Rectal smooth muscle tissue (tissue), 1 donor: Measurements from ENCODE around the gene URAD.
"Not testable (repeated sequence)": the region's sequence is repeated elsewhere in the genome, so short reads cannot be mapped to it uniquely, and the experiment has no call there.

Experiments used
- H3K27ac ChIP-seq: one replicate; pipeline ENCODE4 v1.7.0; 2013; ENCODE audit warnings: low read depth, low read length, inconsistent platforms
- H3K27me3 ChIP-seq: one replicate; pipeline ENCODE4 v1.7.0; 2013; ENCODE audit warnings: low read length; ENCODE audit not compliant: control insufficient read depth, insufficient read depth
- H3K36me3 ChIP-seq: one replicate; pipeline ENCODE4 v1.7.0; 2013; ENCODE audit warnings: low read length; ENCODE audit not compliant: control insufficient read depth, insufficient read depth
- H3K4me1 ChIP-seq: one replicate; pipeline ENCODE4 v1.7.0; 2013; ENCODE audit warnings: low read length; ENCODE audit not compliant: control insufficient read depth, insufficient read depth
- H3K4me3 ChIP-seq: one replicate; pipeline ENCODE4 v1.7.0; 2013; ENCODE audit warnings: low read length
- H3K9ac ChIP-seq: one replicate; pipeline ENCODE4 v1.7.0; 2013; ENCODE audit warnings: low read length

The URAD gene

DNA sequence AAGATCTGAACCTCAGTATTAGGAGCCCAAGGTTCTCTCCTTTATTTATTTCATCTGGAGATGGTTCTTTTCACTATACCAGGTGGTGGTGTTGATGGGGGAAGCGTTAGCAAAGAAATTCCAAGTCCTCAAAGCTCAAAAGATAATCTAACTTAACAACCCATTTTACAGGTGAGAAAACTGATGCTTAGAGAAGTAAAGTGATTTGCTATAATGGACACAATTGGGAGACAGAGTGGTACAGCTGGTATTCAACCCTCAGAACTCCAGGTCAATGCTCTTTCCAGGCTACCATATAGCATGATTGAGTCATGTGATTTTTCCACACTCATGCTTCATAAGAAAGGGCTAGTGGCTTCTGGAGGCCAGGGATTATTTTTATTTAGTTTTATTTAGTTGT lies 25.0 kb upstream of the URAD start:
- Histone ChIP-seq H3K9ac (no peak overlapping the region), H3K27me3 (peaks cover 3% of the 10 kb centered on the region), H3K4me3 (no peak overlapping the region), H3K4me1 (no peaks in the 10 kb centered on the region), H3K36me3 (no peaks in the 10 kb centered on the region), H3K27ac (no peak overlapping the region)

DNA sequence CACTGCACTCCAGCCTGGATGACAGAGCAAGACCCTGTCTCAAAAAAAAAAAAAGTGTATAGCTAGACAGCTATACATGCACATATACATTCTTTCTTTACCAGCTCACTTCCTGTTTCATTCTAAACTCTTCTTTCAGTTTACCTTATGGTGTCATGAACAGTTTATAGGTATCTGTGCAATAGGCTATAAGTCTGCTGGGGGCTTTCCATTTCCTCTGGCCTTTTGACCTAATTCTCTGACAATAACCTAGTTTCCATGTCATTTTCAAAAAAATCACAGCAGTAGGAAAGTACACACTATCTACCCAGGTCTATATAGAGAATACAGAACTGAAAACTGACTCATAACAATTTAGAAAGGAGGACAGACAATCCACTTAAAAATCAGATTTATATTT lies 24.4 kb upstream of the URAD start:
- H3K4me3 ChIP-seq = no peak overlapping the region

DNA sequence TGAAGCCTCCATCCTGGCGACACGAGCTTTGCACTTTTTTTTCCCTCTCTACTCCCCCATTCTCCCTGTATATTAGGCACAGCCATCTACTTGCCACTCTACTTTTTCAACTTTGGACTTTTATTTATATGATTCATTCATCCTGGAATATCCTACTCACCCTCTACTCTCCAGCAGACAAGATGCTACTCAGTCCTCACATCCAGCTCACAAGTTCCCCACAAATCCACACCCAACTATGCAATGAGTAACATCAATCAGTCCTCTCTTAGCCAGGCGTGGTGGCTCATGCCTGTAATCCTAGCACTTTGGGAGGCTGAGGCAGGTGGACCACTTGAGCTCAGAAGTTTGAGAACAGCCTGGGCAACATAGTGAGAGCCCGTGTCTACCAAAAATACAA lies 23.9 kb upstream of the URAD start:
- no peaks in the 10 kb centered on the region for H3K4me1 ChIP-seq
- H3K4me3 ChIP-seq = no peak overlapping the region
- peaks cover 3% of the 10 kb centered on the region for H3K27me3 ChIP-seq
- no peak overlapping the region for H3K27ac ChIP-seq
- no peaks in the 10 kb centered on the region for H3K36me3 ChIP-seq
- H3K9ac ChIP-seq = no peak overlapping the region

More for the DNA sequence above, 24.4 kb upstream of the URAD start:
- H3K9ac ChIP-seq = no peak overlapping the region
- no peaks in the 10 kb centered on the region for H3K36me3 ChIP-seq
- no peaks in the 10 kb centered on the region for H3K4me1 ChIP-seq
- peaks cover 3% of the 10 kb centered on the region for H3K27me3 ChIP-seq
- H3K27ac ChIP-seq = no peak overlapping the region

DNA sequence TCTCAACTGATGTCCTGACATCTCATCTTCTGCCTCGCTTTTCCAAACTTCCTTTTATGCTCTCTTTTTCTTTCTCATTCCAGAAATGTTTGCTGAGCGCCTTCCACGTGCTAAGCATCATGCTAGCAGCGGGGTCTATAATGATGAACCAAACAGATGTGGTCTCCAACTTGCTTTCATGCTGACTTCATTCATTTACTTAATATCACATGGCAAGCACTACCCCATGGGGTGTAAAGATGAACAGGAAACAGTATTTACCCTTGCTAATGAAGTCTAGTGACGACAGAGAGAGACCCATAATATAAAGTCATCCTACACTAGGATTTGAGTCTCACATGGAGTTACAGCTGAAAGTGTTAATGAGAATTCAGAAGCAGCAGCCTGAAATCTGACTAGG lies 21.6 kb upstream of the URAD start:
- H3K27me3 ChIP-seq = peaks cover 3% of the 10 kb centered on the region
- H3K36me3 ChIP-seq = no peaks in the 10 kb centered on the region
- no peak overlapping the region for H3K9ac ChIP-seq
- H3K27ac ChIP-seq = no peak overlapping the region
- H3K4me3 ChIP-seq = no peak overlapping the region
- no peaks in the 10 kb centered on the region for H3K4me1 ChIP-seq

DNA sequence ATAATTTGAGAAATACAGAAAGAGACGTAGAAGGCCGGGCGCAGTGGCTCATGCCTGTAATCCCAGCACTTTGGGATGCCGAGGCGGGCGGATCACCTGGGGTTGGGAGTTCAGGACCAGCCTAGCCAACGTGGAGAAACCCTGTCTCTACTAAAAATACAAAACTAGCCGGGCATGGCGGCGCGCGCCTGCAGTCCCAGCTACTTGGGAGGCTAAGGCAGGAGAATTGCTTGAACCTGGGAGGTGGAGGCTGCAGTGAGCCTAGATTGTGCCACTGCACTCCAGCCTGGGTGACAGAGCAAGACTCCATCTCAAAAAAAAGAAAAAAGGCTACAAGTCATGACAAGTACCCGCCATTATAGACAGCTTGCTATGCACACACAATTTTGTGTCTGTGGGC lies 16.5 kb upstream of the URAD start:
- H3K4me1 ChIP-seq, H3K36me3 ChIP-seq, H3K27me3 ChIP-seq, H3K4me3 ChIP-seq, H3K27ac ChIP-seq, H3K9ac ChIP-seq: not testable (repeated sequence)

DNA sequence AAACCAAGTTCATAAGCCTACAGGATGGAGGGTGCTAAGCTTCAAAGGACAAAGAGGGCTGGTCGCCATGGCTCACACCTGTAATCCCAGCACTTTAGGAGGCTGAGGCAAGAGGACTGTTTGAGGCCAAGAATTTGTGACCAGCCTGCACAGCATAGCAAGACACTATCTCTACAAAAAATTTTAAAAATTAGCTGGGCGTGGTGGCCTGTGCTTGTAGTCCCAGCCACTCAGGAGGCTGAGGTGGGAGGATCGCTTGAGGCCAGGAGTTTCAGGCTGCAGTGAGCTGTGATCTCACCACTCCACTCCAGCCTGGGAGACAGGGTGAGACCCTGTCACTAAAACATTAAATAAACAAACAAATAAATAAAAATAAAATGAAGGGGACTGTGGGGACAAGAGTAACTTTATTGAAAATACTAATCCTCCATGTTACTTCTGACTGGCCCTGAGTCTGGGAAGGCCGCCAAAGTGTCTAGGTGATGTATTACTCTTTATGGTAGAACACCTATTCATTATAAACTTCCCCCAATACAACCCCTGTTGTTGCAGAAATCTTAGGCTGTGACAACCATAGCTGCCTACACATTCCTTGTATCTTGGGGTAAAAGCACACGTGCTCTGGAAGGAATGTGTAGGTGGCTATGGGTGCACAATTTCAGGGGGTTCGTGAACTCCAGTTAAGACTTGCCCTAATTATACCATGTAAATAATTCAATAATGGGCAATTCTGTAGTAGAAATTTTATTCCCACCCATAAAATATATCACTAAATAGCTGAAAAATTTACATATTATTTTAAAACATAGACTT lies 14.6 kb upstream of the URAD start:
- Histone ChIP-seq H3K4me3 (no peak overlapping the region), H3K9ac (no peak overlapping the region), H3K27me3 (no peaks in the 10 kb centered on the region), H3K4me1 (no peaks in the 10 kb centered on the region), H3K27ac (no peak overlapping the region), H3K36me3 (no peaks in the 10 kb centered on the region)

DNA sequence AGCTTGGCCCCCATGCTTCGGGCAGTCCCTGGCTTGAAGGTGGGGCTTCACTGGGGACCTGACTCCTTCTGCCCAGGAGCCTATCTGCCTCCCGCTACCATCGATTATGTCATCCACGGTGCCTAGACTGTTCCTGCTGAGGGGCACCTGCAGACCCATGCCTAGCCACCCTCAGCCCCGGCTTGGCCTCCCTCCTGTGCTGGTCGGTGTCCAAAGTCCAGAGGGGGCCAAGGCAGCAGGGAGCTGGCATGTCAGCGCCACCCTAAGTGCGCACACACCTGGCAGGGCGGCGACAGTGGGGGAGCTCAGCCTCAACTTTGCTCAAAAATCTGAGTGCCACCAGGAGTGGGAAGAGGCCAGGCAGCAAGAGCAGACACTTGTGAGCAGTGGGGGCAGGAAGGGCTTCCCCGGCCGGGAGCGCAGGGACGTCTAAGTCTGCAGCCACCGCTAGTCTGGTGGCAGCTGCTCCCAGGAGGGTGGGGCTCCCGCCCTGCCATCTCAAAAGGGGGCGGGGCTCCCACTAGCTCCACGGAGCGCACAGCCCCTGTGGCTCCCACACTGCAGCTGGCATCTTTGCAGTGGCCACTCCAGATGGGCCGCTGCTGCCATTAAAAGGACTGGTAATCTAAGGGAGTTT lies 13.5 kb upstream of the URAD start:
- no peaks in the 10 kb centered on the region for H3K4me1 ChIP-seq
- no peak overlapping the region for H3K4me3 ChIP-seq
- no peaks in the 10 kb centered on the region for H3K36me3 ChIP-seq
- H3K27ac ChIP-seq = no peak overlapping the region
- no peaks in the 10 kb centered on the region for H3K27me3 ChIP-seq
- H3K9ac ChIP-seq = no peak overlapping the region

DNA sequence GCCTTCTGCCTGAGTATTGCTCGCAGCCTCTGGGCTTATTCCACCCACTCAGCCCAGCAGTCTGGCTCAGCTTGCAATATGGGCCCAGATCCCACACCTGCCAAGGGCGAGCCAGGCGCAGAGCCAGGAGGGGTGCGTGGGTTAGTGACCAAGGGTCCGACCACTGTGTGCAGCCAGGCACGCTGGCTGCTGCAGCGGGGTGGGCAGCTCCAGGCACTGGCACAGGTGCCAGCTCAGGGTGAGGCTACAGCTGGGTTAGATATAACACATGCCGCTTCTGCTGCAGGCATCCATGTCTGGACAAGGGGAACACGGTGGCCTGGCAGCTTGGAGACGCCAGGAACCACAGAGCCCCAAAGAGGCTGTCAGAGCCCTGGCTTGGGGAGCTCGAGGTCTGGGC lies 12.6 kb upstream of the URAD start:
- Histone ChIP-seq H3K27ac (no peak overlapping the region), H3K27me3 (no peaks in the 10 kb centered on the region), H3K4me1 (no peaks in the 10 kb centered on the region)

DNA sequence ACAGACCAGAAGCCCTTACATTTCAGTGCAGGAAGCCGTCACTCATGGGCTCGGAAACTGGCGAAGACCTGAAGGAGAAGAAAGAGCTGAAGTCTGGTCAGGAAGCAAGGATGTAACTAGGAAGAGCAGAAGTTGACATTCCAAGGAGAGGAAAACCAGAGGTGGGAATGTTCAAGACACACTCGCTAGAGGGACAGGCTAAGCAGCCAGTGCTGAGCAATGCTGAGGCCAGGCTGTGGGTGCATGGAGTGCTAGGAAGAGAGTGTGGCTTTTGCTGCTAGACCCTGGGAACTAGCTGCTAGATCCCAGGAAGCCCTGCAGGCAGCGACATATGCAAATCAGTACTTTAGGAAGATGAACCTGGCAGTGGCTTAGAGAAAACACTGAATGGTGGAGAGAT lies 12.1 kb upstream of the URAD start:
- Histone ChIP-seq H3K4me3 (no peak overlapping the region), H3K36me3 (no peaks in the 10 kb centered on the region), H3K27me3 (no peaks in the 10 kb centered on the region), H3K9ac (no peak overlapping the region), H3K4me1 (no peaks in the 10 kb centered on the region), H3K27ac (no peak overlapping the region)

More for the DNA sequence above, 12.6 kb upstream of the URAD start:
- Histone ChIP-seq H3K36me3 (no peaks in the 10 kb centered on the region), H3K9ac (no peak overlapping the region), H3K4me3 (no peak overlapping the region)

DNA sequence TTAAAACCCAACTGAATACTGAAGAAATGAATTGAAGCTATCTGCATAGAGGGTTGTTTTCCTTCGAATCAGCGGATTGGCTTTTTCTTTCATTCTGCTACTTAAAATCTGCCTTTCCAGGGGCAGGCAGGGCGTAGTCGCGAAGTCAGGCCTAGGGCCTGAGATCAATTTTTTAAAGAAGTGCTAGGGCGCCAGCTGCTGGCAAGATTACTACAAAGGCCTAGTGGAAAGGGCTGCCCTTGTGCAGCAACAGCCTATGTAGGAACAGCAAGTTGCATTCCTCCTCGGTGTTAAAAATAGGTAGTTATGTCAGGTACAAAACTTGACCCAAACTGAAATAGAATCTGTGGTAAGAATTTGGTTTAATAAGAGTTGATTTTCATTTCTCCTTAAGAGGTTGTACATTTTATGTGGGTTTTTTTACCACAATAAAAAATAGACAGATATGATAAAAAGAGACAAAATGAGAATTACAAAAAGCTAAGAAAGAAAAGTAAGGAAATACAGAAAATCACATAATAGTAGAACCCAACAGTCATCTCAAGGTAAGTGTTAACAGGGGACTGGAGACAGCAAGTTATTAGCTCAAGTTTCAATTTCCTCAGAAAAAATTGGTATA lies 9.5 kb upstream of the URAD start:
- no peaks in the 10 kb centered on the region for H3K36me3 ChIP-seq
- no peak overlapping the region for H3K9ac ChIP-seq
- H3K4me1 ChIP-seq = no peaks in the 10 kb centered on the region
- H3K27me3 ChIP-seq = no peaks in the 10 kb centered on the region
- H3K4me3 ChIP-seq = no peak overlapping the region
- no peak overlapping the region for H3K27ac ChIP-seq

DNA sequence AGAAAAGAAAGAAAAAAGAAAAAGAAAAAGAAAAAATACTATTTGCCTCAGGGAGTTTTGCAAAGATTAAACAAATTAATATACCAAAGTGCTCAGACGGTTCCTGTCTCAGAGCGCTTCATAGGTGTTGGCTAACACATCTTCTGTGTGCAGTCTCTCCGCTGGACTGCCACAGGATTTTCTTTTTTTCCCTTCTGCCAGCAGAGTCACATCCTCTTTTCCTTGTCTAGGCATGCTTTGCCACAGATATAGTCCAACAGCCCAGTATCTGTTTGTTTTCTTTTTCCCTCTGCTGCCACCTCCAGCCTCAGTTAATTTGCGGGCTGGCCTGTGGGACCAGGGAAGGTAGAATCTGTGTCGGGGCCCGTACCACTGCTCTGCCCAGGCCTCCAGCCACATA lies 3.4 kb upstream of the URAD start:
- no peaks in the 10 kb centered on the region for H3K27me3 ChIP-seq
- H3K36me3 ChIP-seq = no peaks in the 10 kb centered on the region
- H3K4me3 ChIP-seq = no peak overlapping the region
- H3K4me1 ChIP-seq = no peaks in the 10 kb centered on the region
- H3K9ac ChIP-seq = no peak overlapping the region
- no peak overlapping the region for H3K27ac ChIP-seq

DNA sequence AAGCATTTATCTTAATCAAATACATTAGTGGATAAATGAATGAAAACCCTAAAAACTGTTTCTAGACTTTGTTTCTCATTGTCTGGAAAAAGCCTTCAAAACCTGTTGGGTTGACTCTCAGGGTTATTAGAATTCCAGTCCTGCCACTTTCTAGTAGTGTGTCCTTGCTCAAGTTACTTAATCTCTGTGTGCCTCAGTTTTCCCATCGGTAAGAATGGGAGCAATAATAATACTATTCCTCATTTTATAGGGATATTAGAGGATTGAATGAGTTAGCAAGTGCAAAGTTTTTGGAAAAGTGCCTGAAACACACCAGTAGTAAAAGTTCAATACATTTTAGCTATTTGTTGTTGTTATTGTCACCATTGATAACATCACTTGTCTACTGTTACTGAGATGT lies 2.9 kb downstream of the URAD start:
- Histone ChIP-seq H3K4me3 (no peak overlapping the region), H3K27me3 (peaks cover 8% of the 10 kb centered on the region), H3K9ac (no peak overlapping the region), H3K27ac (no peak overlapping the region), H3K4me1 (no peaks in the 10 kb centered on the region), H3K36me3 (no peaks in the 10 kb centered on the region)

DNA sequence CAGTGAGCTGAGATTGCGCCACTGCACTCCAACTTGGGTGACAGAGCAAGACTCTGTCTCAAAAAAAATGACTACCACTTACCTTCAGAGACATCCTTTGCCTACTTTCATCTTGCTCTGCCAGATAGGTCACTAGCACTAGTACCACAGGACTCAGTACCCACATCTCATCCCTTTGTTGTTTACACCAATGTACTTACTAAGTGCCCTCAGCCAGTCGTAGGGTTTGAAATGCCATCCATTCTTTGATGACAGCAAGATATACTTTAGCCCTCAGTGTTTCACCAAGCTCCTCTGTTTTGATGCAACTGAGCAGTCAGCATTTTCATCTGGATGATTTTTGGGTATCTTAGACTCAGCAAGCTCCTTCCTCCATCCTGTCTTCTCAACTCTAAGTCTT lies 6.1 kb downstream of the URAD start:
- Histone ChIP-seq H3K4me1 (no peaks in the 10 kb centered on the region), H3K27ac (no peak overlapping the region), H3K4me3 (no peak overlapping the region), H3K27me3 (peaks cover 25% of the 10 kb centered on the region), H3K9ac (no peak overlapping the region), H3K36me3 (no peaks in the 10 kb centered on the region)
